ENCODE measurements around the gene CNTNAP5.

GRCh38 chr2:124663645-124663997 lies 638.5 kb downstream of the CNTNAP5 start:
- TF ChIP-seq CTCF (conservative IDR thresholded peaks at IDR 0.05; ENCODE audit: low read depth, low read length) = no peak
- TF ChIP-seq POLR2A (IDR thresholded peaks at IDR 0.05; ENCODE audit: low read depth, low read length) = no peak
- TF ChIP-seq RFX5 (IDR thresholded peaks at IDR 0.05; ENCODE audit: low read depth, low read length) = no peak
- no peak for TF ChIP-seq RCOR1 (IDR thresholded peaks at IDR 0.05; ENCODE audit: insufficient replicate concordance, low read length)
- TF ChIP-seq MAFK (IDR thresholded peaks at IDR 0.05; ENCODE audit: low read depth, low read length) = no peak
- no peak for TF ChIP-seq USF2 (IDR thresholded peaks at IDR 0.05; ENCODE audit: low read depth, low read length)

Measured in IMR-90 (cell line).